GM12874 (cell line): ENCODE measurements around the gene DIP2C.

Experiments used
- CTCF ChIP-seq: IDR thresholded peaks from 2 replicates; pipeline ENCODE4 v1.5.1; 2011; ENCODE audit warnings: low read depth, mild to moderate bottlenecking, control low read depth, low read length, moderate library complexity; ENCODE audit not compliant: insufficient read depth

The DIP2C gene

GRCh38 chr10:359762-360161, 329.7 kb downstream of the DIP2C start:
- TF ChIP-seq CTCF: no peak

DNA sequence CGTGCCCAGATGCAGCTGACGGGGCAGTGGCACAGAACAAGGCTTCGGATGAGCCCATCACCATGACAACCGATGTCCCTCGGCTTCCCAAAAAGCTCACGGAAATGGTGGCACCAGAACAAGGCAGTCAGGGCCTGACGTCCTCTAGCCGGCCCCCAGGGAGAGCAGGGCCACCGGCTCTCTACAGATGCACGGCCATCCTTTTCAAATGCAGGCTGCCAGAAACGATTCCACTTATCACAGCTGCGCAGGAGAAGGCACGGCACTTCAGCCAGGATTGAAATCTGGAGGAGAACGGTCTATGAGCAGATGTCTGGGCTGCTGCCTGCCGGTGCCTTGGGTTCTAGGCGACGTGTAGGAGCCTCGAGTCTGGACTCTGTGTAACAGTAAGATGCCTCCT, 330.4 kb downstream of the DIP2C start:
- TF ChIP-seq CTCF: no peak

GRCh38 chr10:357201-357950, 332.1 kb downstream of the DIP2C start:
- no peak for TF ChIP-seq CTCF

GRCh38 chr10:356452-356851, 333.0 kb downstream of the DIP2C start:
- TF ChIP-seq CTCF: no peak

- TF ChIP-seq CTCF: no peak
These were observed 334.4 kb downstream of the DIP2C start for GRCh38 chr10:354901-355617.

GRCh38 chr10:352476-353235, 336.8 kb downstream of the DIP2C start:
- TF ChIP-seq CTCF: no peak

GRCh38 chr10:351770-352334, 337.6 kb downstream of the DIP2C start:
- TF ChIP-seq CTCF: no peak
